AG04450 (cell line): ENCODE results near the gene TADA3. TPM values are rescaled to one million over a fixed set of nuclear protein-coding genes. Genes with fewer than 3 reads are reported as not detected.

ENCODE experiments used
- CTCF ChIA-PET: fragments of 300-600, 350-600 bp; formaldehyde crosslinking; extraction: SDS; loops from one replicate; lab custom pipeline; 2022; ENCODE audit warnings: antibody characterized with exemption, inconsistent platforms; lab: Charles Lee
- POLR2A ChIA-PET: fragments of 350-600 bp; formaldehyde crosslinking; extraction: SDS; loops from one replicate; lab custom pipeline; 2021; ENCODE audit warnings: antibody characterized with exemption, inconsistent platforms; lab: Yijun Ruan, JAX
- DNase-seq: peaks from one replicate; pipeline ENCODE4 v3.0.0-alpha.2; 2011; ENCODE audit warnings: low read depth, low spot score
- H3K27ac ChIP-seq: one replicate; pipeline ENCODE4 v1.5.1; 2012; ENCODE audit warnings: low read depth, low read length, control low read depth
- H3K27me3 ChIP-seq: one replicate; pipeline ENCODE4 v1.6.0; 2012; ENCODE audit warnings: low read length; ENCODE audit not compliant: control insufficient read depth, insufficient read depth
- H3K4me3 ChIP-seq: 2 replicates; pipeline ENCODE4 v1.5.1; 2011; ENCODE audit warnings: mild to moderate bottlenecking, low read depth, low read length, control low read depth
- H3K9me3 ChIP-seq: 2 replicates; pipeline ENCODE4 v1.5.1; 2012; ENCODE audit warnings: low read length; ENCODE audit not compliant: control insufficient read depth, insufficient read depth
- polyA plus RNA-seq: library from polyadenylated mRNA; depleted of rRNA; stranded (reverse); fragments of >200 nt; gene quantifications from 2 replicates; pipeline ENCODE4 v1.2.3, GENCODE V29; 2011; rRNA removed
- TF ChIP-seq, protein P1 (sequence below): IDR thresholded peaks from 2 replicates; pipeline ENCODE4 v1.5.1; 2011; ENCODE audit warnings: low read depth, low read length, control low read depth, inconsistent platforms

Gene TADA3
- polyA plus RNA-seq, 1 experiment, result 61.8 TPM

DNA sequence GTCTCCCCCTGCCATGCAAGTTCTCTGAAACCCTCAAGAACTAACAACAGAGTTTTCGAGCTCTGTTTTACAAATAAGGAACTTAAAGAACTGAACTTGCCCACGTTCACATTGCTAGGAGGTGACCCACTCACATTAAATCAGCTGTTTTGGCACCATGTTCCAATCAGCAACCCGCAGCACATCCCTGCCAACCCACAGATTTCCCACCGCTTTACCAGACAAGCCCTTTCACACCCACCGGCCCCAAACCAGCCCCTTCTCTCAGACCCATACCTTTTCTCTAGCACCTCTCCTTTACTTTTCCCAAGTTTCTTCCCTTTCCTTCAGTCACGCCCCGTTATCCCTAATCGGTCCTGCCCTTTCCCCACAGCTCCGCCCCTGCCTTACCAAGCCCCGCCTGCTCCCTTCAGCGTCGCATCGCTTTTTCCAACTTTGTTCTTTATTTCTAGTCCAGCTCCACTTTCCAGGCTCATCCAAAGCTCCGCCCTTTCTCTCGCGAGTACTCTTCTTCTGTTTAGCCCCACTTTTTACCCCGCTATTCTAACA, 61.5 kb downstream of the TADA3 start:
- Histone ChIP-seq H3K9me3 (no peaks in the 10 kb centered on the region; the same call in 1 of the 2 replicates), H3K27ac (peak overlapping the region; percentile 81), H3K27me3 (peaks cover 4% of the 10 kb centered on the region), H3K4me3 (peak overlapping the region; percentile 71)
- DNase-seq, result peak; percentile 6
- CTCF ChIA-PET, result interaction anchor here (1.6 to 2.3 kb wide), 2 partner anchors 15 to 227 kb away, joined by 7 to 10 read pairs; no protein-coding TSS in a partner anchor
- TF ChIP-seq, protein P1, sequence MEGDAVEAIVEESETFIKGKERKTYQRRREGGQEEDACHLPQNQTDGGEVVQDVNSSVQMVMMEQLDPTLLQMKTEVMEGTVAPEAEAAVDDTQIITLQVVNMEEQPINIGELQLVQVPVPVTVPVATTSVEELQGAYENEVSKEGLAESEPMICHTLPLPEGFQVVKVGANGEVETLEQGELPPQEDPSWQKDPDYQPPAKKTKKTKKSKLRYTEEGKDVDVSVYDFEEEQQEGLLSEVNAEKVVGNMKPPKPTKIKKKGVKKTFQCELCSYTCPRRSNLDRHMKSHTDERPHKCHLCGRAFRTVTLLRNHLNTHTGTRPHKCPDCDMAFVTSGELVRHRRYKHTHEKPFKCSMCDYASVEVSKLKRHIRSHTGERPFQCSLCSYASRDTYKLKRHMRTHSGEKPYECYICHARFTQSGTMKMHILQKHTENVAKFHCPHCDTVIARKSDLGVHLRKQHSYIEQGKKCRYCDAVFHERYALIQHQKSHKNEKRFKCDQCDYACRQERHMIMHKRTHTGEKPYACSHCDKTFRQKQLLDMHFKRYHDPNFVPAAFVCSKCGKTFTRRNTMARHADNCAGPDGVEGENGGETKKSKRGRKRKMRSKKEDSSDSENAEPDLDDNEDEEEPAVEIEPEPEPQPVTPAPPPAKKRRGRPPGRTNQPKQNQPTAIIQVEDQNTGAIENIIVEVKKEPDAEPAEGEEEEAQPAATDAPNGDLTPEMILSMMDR, result no peak
- POLR2A ChIA-PET, result interaction anchor here (0.7 to 2.0 kb wide), 3 partner anchors 19 to 62 kb away, joined by 3 to 14 read pairs (median 8); partner anchors contain the start of genes ARPC4, OGG1 and TADA3

Other genes starting within 250 kb of the TADA3 start
- not detected in 2 replicates for gene LHFPL4, start 238.7 kb downstream of the TADA3 start, polyA plus RNA-seq
- 30.3 and 30.5 TPM in 2 replicates for gene MTMR14, start 143.0 kb downstream of the TADA3 start, polyA plus RNA-seq
- gene CPNE9, start 88.6 kb downstream of the TADA3 start, polyA plus RNA-seq, result not detected in 2 replicates
- gene BRPF1, start 60.7 kb downstream of the TADA3 start, polyA plus RNA-seq, result 5.7 and 8.3 TPM in 2 replicates
- gene OGG1, start 42.5 kb downstream of the TADA3 start, polyA plus RNA-seq, result 23.5 and 26.5 TPM in 2 replicates
- 26.8 and 28.7 TPM in 2 replicates for gene CAMK1, start 22.5 kb downstream of the TADA3 start, polyA plus RNA-seq
- gene ARPC4, start 609 bp upstream of the TADA3 start, polyA plus RNA-seq, result 199 and 200 TPM in 2 replicates
- 17.8 and 22.4 TPM in 2 replicates for gene TTLL3, start 17.8 kb upstream of the TADA3 start, polyA plus RNA-seq
- 29.0 and 34.2 TPM in 2 replicates for gene RPUSD3, start 51.5 kb upstream of the TADA3 start, polyA plus RNA-seq
- gene CIDEC, start 87.8 kb upstream of the TADA3 start, polyA plus RNA-seq, result not detected in 2 replicates
- gene JAGN1, start 98.1 kb upstream of the TADA3 start, polyA plus RNA-seq, result 44.4 and 47.9 TPM in 2 replicates
- 2.0 and 2.1 TPM in 2 replicates for gene IL17RE, start 110.4 kb upstream of the TADA3 start, polyA plus RNA-seq
- gene IL17RC, start 124.6 kb upstream of the TADA3 start, polyA plus RNA-seq, result 17.3 and 24.4 TPM in 2 replicates
- 29.5 TPM in 2 replicates for gene CRELD1, start 141.4 kb upstream of the TADA3 start, polyA plus RNA-seq
- gene PRRT3, start 159.9 kb upstream of the TADA3 start, polyA plus RNA-seq, result 3.4 and 4.2 TPM in 2 replicates
- gene EMC3, start 194.4 kb upstream of the TADA3 start, polyA plus RNA-seq, result 159 and 161 TPM in 2 replicates
- gene FANCD2, start 234.0 kb upstream of the TADA3 start, polyA plus RNA-seq, result 3.6 and 5.4 TPM in 2 replicates